ENCODE results near the gene VTI1A.

The VTI1A gene

GRCh38 chr10:112769081-112769480 lies 322.1 kb downstream of the VTI1A start:
- no peak overlapping the region for H3K4me3 ChIP-seq (ENCODE audit: low read depth, low read length)
- CTCF ChIA-PET, result no interaction called here
- no peak for DNase-seq (ENCODE audit: low read depth, low spot score)

GRCh38 chr10:112769611-112770370 lies 322.8 kb downstream of the VTI1A start:
- H3K4me3 ChIP-seq (ENCODE audit: low read depth, low read length), result no peak overlapping the region
- POLR2A ChIA-PET, result no interaction called here
- no peak for DNase-seq (ENCODE audit: low read depth, low spot score)
- CTCF ChIA-PET, result no interaction called here
- no peak for TF ChIP-seq CTCF (IDR thresholded peaks at IDR 0.05; ENCODE audit: insufficient read depth, low read length, missing control alignments)

More at GRCh38 chr10:112769081-112769480, 322.1 kb downstream of the VTI1A start:
- TF ChIP-seq CTCF (IDR thresholded peaks at IDR 0.05; ENCODE audit: insufficient read depth, low read length, missing control alignments), result no peak
- POLR2A ChIA-PET, result no interaction called here

- no peak overlapping the region for H3K4me3 ChIP-seq (ENCODE audit: low read depth, low read length)
- DNase-seq (ENCODE audit: low read depth, low spot score), result no peak
- no peak for TF ChIP-seq CTCF (IDR thresholded peaks at IDR 0.05; ENCODE audit: insufficient read depth, low read length, missing control alignments)
- ChIA-PET POLR2A (no interaction called here), CTCF (no interaction called here)
Observed at GRCh38 chr10:112771733-112772132, 324.7 kb downstream of the VTI1A start.

GRCh38 chr10:112773783-112774182 lies 326.8 kb downstream of the VTI1A start:
- CTCF ChIA-PET, result interaction anchor here (1.5 kb wide), 1 partner anchor 9 kb away, joined by 3 read pairs; no protein-coding TSS in a partner anchor
- POLR2A ChIA-PET, result no interaction called here
- TF ChIP-seq CTCF (IDR thresholded peaks at IDR 0.05; ENCODE audit: insufficient read depth, low read length, missing control alignments), result no peak
- no peak overlapping the region for H3K4me3 ChIP-seq (ENCODE audit: low read depth, low read length)
- no peak for DNase-seq (ENCODE audit: low read depth, low spot score)

GRCh38 chr10:112774210-112774609 lies 327.2 kb downstream of the VTI1A start:
- DNase-seq (ENCODE audit: low read depth, low spot score), result no peak
- no peak for TF ChIP-seq CTCF (IDR thresholded peaks at IDR 0.05; ENCODE audit: insufficient read depth, low read length, missing control alignments)
- ChIA-PET CTCF (interaction anchor here (1.4 to 1.5 kb wide), 2 partner anchors 9 to 36 kb away, joined by 3 to 7 read pairs; no protein-coding TSS in a partner anchor), POLR2A (no interaction called here)
- H3K4me3 ChIP-seq (ENCODE audit: low read depth, low read length), result no peak overlapping the region

- CTCF ChIA-PET, result interaction anchor here (1.3 to 2.4 kb wide), 6 partner anchors 8 to 130 kb away, joined by 3 to 15 read pairs (median 5); no protein-coding TSS in a partner anchor
- TF ChIP-seq CTCF (IDR thresholded peaks at IDR 0.05; ENCODE audit: insufficient read depth, low read length, missing control alignments), result no peak
Observed at GRCh38 chr10:112774798-112775197, 327.8 kb downstream of the VTI1A start.

More at GRCh38 chr10:112774798-112775197, 327.8 kb downstream of the VTI1A start:
- no peak overlapping the region for H3K4me3 ChIP-seq (ENCODE audit: low read depth, low read length)
- DNase-seq (ENCODE audit: low read depth, low spot score), result no peak
- POLR2A ChIA-PET, result no interaction called here
